ENCODE results near the gene MYRF. TPM values are rescaled to one million over a fixed set of nuclear protein-coding genes. Genes with fewer than 3 reads are reported as not detected.
A peak's percentile ranks its signal among the peaks of the same experiment; 100 is the strongest.

MYRF gene
- total and polyA plus RNA-seq, 2 of the 4 experiments (the other 2 are of a cell fraction), result 1.6 to 10.7 TPM

- Histone ChIP-seq H3K36me3 (ENCODE audit: control insufficient read depth, insufficient read depth, low read length) (peaks cover 17% of the 10 kb centered on the region; the same call in 1 of the 2 replicates), H2BK5ac (ENCODE audit: low read depth, low read length, poor library complexity, severe bottlenecking) (no peak overlapping the region), H2BK20ac (ENCODE audit: low read depth, low read length) (peak overlapping the region; percentile 25; the same call in 1 of the 2 replicates), H3K27ac (ENCODE audit: insufficient read depth, low read length) (peak overlapping the region; percentile 5; the same call in 1 of the 2 replicates), H3K14ac (replicated peaks; ENCODE audit: low read depth, low read length) (peak overlapping the region; percentile 80), H2BK15ac (ENCODE audit: low read depth, low read length) (no peak overlapping the region; the same call in 2 of the 3 replicates), H3K79me1 (ENCODE audit: low read depth in 1 of 2, low read length in 2 of 2) (peaks cover 14 to 81% of the 10 kb centered on the region in 2 experiments), H3K4me1 (ENCODE audit: control insufficient read depth, insufficient read depth, low read length) (peaks cover 15% of the 10 kb centered on the region; the same call in 1 of the 2 replicates), H3K27me3 (ENCODE audit: control insufficient read depth, insufficient read depth, low read length) (no peaks in the 10 kb centered on the region), H3K9me1 (ENCODE audit: insufficient read depth, low read length) (peaks cover 24% of the 10 kb centered on the region), H3K23ac (ENCODE audit: low read depth, low read length) (peak overlapping the region; percentile 80; the same call in 1 of the 2 replicates), H3K9ac (ENCODE audit: low read depth, low read length) (no peak overlapping the region), H4K20me1 (ENCODE audit: insufficient read depth, low read length) (peaks cover 55% of the 10 kb centered on the region; the same call in 1 of the 2 replicates), H2AK5ac (ENCODE audit: low read depth, low read length) (peak overlapping the region; percentile 28; the same call in 1 of the 2 replicates), H4K5ac (ENCODE audit: low read depth, low read length) (no peak overlapping the region), H3K9me3 (ENCODE audit: control insufficient read depth, insufficient read depth, low read length) (no peaks in the 10 kb centered on the region), H2BK120ac (ENCODE audit: low read depth, low read length) (peak overlapping the region; percentile 68), H3K56ac (ENCODE audit: extremely low read depth, insufficient read depth, low read length) (no peak overlapping the region), H3K4me2 (ENCODE audit: low read depth, low read length) (no peak overlapping the region), H3K4ac (ENCODE audit: low read depth, low read length) (peak overlapping the region; percentile 87), H3K18ac (ENCODE audit: low read depth, low read length) (no peak overlapping the region; the same call in 1 of the 2 replicates), H3K4me3 (ENCODE audit: insufficient read depth, low read depth, low read length) (no peak overlapping the region), H4K91ac (ENCODE audit: insufficient read depth, low read depth, low read length) (0 out of 2 replicates have a peak overlapping the region, but pooled peaks have one; percentile 34), H4K8ac (ENCODE audit: low read depth in 2 of 2, low read length in 2 of 2) (peak overlapping the region in 1 of 2 experiments; percentile 83; a peak in 1 of 4 replicates), H2AFZ (replicated peaks; ENCODE audit: low read length, poor library complexity) (peak overlapping the region; percentile 79), H2AK9ac (replicated peaks; ENCODE audit: low read depth, low read length, poor library complexity) (peak overlapping the region; percentile 84)
- dilution Hi-C loops (cut with HindIII; ENCODE audit: low sequenced_read_pairs, unreplicated experiment), result no loop called here
- 72% methylated on average over 4 of the region's 12 CpGs; no CpG with 5 or more reads in 1 of the 2 experiments for WGBS, 2 experiments (ENCODE audit: extremely low coverage in 2 of 2, insufficient read length in 1 of 2)
- ChIA-PET POLR2A (ENCODE audit: unreplicated experiment) (interaction anchor here (0.6 kb wide), 2 partner anchors 34 to 1210 kb away, joined by 3 to 4 read pairs; no protein-coding TSS in a partner anchor), CTCF (interaction anchor here (1.5 kb wide), 1 partner anchor 37 kb away, joined by 6 read pairs; no protein-coding TSS in a partner anchor)
- in situ Hi-C loops (cut with MboI; ENCODE audit: low sequenced_read_pairs), result no loop called here
- DNase-seq (peak; percentile 47), ATAC-seq (ENCODE audit: low read depth) (peak; percentile 55)
- no TSS peak for BruUV-seq (replicated peaks)
- TF ChIP-seq FOS (IDR thresholded peaks at IDR 0.05; ENCODE audit: low read depth, low read length), result no peak
- TF ChIP-seq SMC3 (IDR thresholded peaks at IDR 0.05; ENCODE audit: low read depth, low read length), result no peak
- no peak for TF ChIP-seq CHD1 (IDR thresholded peaks at IDR 0.05; ENCODE audit: low read depth, low read length)
- no peak for TF ChIP-seq RAD21 (IDR thresholded peaks at IDR 0.05; ENCODE audit: low read length)
- no peak for TF ChIP-seq USF2 (IDR thresholded peaks at IDR 0.05; ENCODE audit: low read depth, low read length)
- no peak for TF ChIP-seq CTCF (conservative IDR thresholded peaks at IDR 0.05; ENCODE audit: low read depth, low read length)
- TF ChIP-seq NFE2L2 (IDR thresholded peaks at IDR 0.05; ENCODE audit: low read depth, low read length), result no peak
- TF ChIP-seq RCOR1 (IDR thresholded peaks at IDR 0.05; ENCODE audit: insufficient replicate concordance, low read length), result no peak
- no peak for TF ChIP-seq POLR2A (IDR thresholded peaks at IDR 0.05; ENCODE audit: low read depth, low read length)
- TF ChIP-seq CEBPB (IDR thresholded peaks at IDR 0.05; ENCODE audit: low read depth, low read length), result no peak
- TF ChIP-seq MAZ (IDR thresholded peaks at IDR 0.05; ENCODE audit: borderline replicate concordance, low read depth, low read length), result no peak
- TF ChIP-seq MAFK (IDR thresholded peaks at IDR 0.05; ENCODE audit: low read depth, low read length), result no peak
- intact Hi-C loops (cut with micrococcal nuclease), result no loop called here
Measured at GRCh38 chr11:61834278-61835048, 82.0 kb downstream of the MYRF start.
